Mesothelial cell of epicardium (in vitro differentiated cells): ENCODE measurements around the gene LRMDA. TPM values are rescaled to one million over a fixed set of nuclear protein-coding genes. Genes with fewer than 3 reads are reported as not detected.

Experiments used
- DNase-seq, 2 experiments: peaks; one replicate each; pipeline ENCODE4 v3.0.0; 2021; ENCODE audit warnings: low spot score in 2 of 2; ENCODE audit not compliant: unreplicated experiment in 2 of 2
- H3K27ac Mint-ChIP-seq: 2 replicates; pipeline ENCODE4 v1.8.0; 2021; ENCODE audit warnings: mixed read lengths
- H3K27me3 Mint-ChIP-seq: 2 replicates; pipeline ENCODE4 v1.8.0; 2021; ENCODE audit warnings: low read depth, mixed read lengths
- H3K36me3 Mint-ChIP-seq: 2 replicates; pipeline ENCODE4 v1.8.0; 2021; ENCODE audit warnings: mixed read lengths
- H3K4me1 Mint-ChIP-seq: 2 replicates; pipeline ENCODE4 v1.8.0; 2021; ENCODE audit warnings: mixed read lengths
- H3K4me3 Mint-ChIP-seq: 2 replicates; pipeline ENCODE4 v1.8.0; 2021; ENCODE audit warnings: mild to moderate bottlenecking, moderate library complexity, mixed read lengths
- H3K9me3 Mint-ChIP-seq: 2 replicates; pipeline ENCODE4 v1.8.0; 2021; ENCODE audit warnings: mixed read lengths
- CTCF ChIP-seq: fragments of 200-600 bp; sonication (generic); IDR thresholded peaks from one replicate; pipeline ENCODE4 v1.5.0; 2021; ENCODE audit warnings: antibody characterized with exemption; ENCODE audit not compliant: unreplicated experiment
- total RNA-seq: library from RNA; stranded (reverse); gene quantifications from 3 replicates; pipeline ENCODE4 v1.2.1, GENCODE V29; 2021

LRMDA gene
- total RNA-seq, 1 donor from 2014 or later: 2.0 TPM

GRCh38 chr10:75999001-75999400, 567.6 kb downstream of the LRMDA start:
- peaks cover 48% of the 10 kb centered on the region for H3K27me3 Mint-ChIP-seq
- no peak overlapping the region for H3K27ac Mint-ChIP-seq
- H3K36me3 Mint-ChIP-seq: no peaks in the 10 kb centered on the region
- no peak for TF ChIP-seq CTCF
- no peaks in the 10 kb centered on the region for H3K9me3 Mint-ChIP-seq
- DNase-seq: no peak
- no peak overlapping the region for H3K4me3 Mint-ChIP-seq
- H3K4me1 Mint-ChIP-seq: peaks cover 32% of the 10 kb centered on the region

GRCh38 chr10:75999515-76000209, 568.2 kb downstream of the LRMDA start:
- Mint-ChIP-seq H3K4me3 (no peak overlapping the region), H3K4me1 (peaks cover 25% of the 10 kb centered on the region), H3K27ac (no peak overlapping the region), H3K27me3 (peaks cover 50% of the 10 kb centered on the region), H3K36me3 (no peaks in the 10 kb centered on the region), H3K9me3 (no peaks in the 10 kb centered on the region)
- no peak for TF ChIP-seq CTCF
- no peak for DNase-seq

GRCh38 chr10:76000550-76000949, 569.1 kb downstream of the LRMDA start:
- Mint-ChIP-seq H3K27ac (no peak overlapping the region), H3K4me1 (peaks cover 16% of the 10 kb centered on the region), H3K4me3 (no peak overlapping the region), H3K36me3 (no peaks in the 10 kb centered on the region), H3K9me3 (no peaks in the 10 kb centered on the region), H3K27me3 (peaks cover 54% of the 10 kb centered on the region)
- no peak for DNase-seq
- TF ChIP-seq CTCF: no peak

- H3K27ac Mint-ChIP-seq: no peak overlapping the region
- H3K9me3 Mint-ChIP-seq: no peaks in the 10 kb centered on the region
- H3K36me3 Mint-ChIP-seq: no peaks in the 10 kb centered on the region
- H3K27me3 Mint-ChIP-seq: peaks cover 56% of the 10 kb centered on the region
- no peak for DNase-seq
- no peak for TF ChIP-seq CTCF
- H3K4me1 Mint-ChIP-seq: peaks cover 13% of the 10 kb centered on the region
- no peak overlapping the region for H3K4me3 Mint-ChIP-seq
Observed at GRCh38 chr10:76001019-76001418, 569.6 kb downstream of the LRMDA start.

GRCh38 chr10:76001461-76001860, 570.0 kb downstream of the LRMDA start:
- Mint-ChIP-seq H3K36me3 (no peaks in the 10 kb centered on the region), H3K4me1 (peaks cover 13% of the 10 kb centered on the region), H3K9me3 (no peaks in the 10 kb centered on the region), H3K27ac (no peak overlapping the region), H3K4me3 (no peak overlapping the region), H3K27me3 (peaks cover 57% of the 10 kb centered on the region)
- no peak for TF ChIP-seq CTCF
- no peak for DNase-seq
